ENCODE data around the gene SPAG4. TPM values are rescaled to one million over a fixed set of nuclear protein-coding genes. Genes with fewer than 3 reads are reported as not detected.
A peak's percentile ranks its signal among the peaks of the same experiment; 100 is the strongest.

SPAG4 gene
- total and polyA plus RNA-seq, 10 of the 15 experiments (the other 5 are each of a cell fraction or from before 2014, with no cell fraction given): 0.90 to 12.5 (median 2.4) TPM

DNA sequence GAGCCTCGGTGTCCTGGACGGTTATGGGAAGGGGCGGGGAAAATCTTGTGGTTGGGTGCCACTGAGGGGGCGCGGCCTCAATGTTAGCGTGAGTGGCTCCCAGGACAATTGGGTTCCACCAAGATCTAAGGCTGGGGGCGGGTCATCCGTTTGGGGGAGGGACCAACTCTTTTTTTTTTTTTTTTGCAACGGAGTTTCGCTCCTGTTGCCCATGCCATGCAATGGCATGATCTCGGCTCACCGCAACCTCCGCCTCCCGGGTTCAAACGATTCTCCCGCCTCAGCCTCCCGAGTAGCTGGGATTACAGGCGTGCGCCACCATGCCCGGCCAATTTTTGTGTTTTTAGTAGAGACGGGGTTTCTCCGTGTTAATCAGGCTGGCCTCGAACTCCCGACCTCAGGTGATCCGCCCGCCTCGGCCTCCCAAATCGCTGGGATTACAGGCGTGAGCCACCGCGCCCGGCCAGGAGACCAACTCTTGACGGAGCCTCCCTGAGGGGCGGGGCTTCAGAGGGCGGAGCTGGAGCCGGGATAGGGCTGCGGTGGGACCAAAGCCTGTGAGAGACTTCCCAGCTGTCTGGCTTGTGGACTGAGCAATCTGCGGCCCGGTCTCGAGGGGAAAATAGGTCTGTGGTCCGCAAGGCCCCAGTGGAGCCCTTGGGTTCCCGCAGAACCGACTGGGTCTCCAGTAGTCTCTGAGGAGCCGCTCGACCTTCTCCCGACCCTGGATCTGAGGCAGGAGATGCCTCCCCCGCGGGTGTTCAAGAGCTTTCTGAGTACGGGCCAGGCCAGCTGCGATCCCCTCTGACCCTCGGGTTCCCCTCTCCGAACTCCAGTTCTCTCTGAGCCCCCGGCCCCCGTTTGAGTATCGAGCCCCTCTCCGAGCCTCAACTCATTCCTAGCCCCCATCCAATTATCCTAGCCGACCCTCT is 1.1 kb downstream of the SPAG4 start (continued):
- TF ChIP-seq EGR1 (IDR thresholded peaks at IDR 0.05; ENCODE audit: borderline replicate concordance in 1 of 2, low read depth in 2 of 2, low read length in 2 of 2) (no peak), SMARCA5 (IDR thresholded peaks at IDR 0.05) (peak; percentile 93), NFXL1 (IDR thresholded peaks at IDR 0.05; ENCODE audit: borderline replicate concordance) (no peak), CREB1 (IDR thresholded peaks at IDR 0.05; ENCODE audit: low read depth) (no peak; the same call in 1 of the 2 replicates), TARDBP (IDR thresholded peaks at IDR 0.05; ENCODE audit: borderline replicate concordance) (no peak), SMC3 (IDR thresholded peaks at IDR 0.05; ENCODE audit: borderline replicate concordance, low read length) (no peak)
- TF ChIP-seq, protein P1, sequence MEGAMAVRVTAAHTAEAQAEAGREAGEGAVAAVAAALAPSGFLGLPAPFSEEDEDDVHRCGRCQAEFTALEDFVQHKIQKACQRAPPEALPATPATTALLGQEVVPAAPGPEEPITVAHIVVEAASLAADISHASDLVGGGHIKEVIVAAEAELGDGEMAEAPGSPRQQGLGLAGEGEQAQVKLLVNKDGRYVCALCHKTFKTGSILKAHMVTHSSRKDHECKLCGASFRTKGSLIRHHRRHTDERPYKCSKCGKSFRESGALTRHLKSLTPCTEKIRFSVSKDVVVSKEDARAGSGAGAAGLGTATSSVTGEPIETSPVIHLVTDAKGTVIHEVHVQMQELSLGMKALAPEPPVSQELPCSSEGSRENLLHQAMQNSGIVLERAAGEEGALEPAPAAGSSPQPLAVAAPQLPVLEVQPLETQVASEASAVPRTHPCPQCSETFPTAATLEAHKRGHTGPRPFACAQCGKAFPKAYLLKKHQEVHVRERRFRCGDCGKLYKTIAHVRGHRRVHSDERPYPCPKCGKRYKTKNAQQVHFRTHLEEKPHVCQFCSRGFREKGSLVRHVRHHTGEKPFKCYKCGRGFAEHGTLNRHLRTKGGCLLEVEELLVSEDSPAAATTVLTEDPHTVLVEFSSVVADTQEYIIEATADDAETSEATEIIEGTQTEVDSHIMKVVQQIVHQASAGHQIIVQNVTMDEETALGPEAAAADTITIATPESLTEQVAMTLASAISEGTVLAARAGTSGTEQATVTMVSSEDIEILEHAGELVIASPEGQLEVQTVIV (IDR thresholded peaks at IDR 0.05; ENCODE audit: borderline replicate concordance, partially characterized antibody): no peak
- TF ChIP-seq, protein P2, sequence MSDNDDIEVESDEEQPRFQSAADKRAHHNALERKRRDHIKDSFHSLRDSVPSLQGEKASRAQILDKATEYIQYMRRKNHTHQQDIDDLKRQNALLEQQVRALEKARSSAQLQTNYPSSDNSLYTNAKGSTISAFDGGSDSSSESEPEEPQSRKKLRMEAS (IDR thresholded peaks at IDR 0.05; ENCODE audit: low read depth, low read length): no peak
- TF ChIP-seq, protein P3, sequence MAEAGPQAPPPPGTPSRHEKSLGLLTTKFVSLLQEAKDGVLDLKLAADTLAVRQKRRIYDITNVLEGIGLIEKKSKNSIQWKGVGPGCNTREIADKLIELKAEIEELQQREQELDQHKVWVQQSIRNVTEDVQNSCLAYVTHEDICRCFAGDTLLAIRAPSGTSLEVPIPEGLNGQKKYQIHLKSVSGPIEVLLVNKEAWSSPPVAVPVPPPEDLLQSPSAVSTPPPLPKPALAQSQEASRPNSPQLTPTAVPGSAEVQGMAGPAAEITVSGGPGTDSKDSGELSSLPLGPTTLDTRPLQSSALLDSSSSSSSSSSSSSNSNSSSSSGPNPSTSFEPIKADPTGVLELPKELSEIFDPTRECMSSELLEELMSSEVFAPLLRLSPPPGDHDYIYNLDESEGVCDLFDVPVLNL (IDR thresholded peaks at IDR 0.05; ENCODE audit: low read depth, low read length): no peak
- TF ChIP-seq, protein P4, sequence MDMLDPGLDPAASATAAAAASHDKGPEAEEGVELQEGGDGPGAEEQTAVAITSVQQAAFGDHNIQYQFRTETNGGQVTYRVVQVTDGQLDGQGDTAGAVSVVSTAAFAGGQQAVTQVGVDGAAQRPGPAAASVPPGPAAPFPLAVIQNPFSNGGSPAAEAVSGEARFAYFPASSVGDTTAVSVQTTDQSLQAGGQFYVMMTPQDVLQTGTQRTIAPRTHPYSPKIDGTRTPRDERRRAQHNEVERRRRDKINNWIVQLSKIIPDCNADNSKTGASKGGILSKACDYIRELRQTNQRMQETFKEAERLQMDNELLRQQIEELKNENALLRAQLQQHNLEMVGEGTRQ (IDR thresholded peaks at IDR 0.05; ENCODE audit: borderline replicate concordance, low read depth, low read length): no peak

All from GM12878 (cell line).